HK-2 (cell line): Measurements from ENCODE around the gene LYPD4.
A peak's percentile ranks its signal among the peaks of the same experiment; 100 is the strongest.

Experiments used
- DNase-seq: peaks from one replicate; pipeline ENCODE4 v3.0.0-alpha.2; 2018; ENCODE audit not compliant: unreplicated experiment

Gene LYPD4

DNA sequence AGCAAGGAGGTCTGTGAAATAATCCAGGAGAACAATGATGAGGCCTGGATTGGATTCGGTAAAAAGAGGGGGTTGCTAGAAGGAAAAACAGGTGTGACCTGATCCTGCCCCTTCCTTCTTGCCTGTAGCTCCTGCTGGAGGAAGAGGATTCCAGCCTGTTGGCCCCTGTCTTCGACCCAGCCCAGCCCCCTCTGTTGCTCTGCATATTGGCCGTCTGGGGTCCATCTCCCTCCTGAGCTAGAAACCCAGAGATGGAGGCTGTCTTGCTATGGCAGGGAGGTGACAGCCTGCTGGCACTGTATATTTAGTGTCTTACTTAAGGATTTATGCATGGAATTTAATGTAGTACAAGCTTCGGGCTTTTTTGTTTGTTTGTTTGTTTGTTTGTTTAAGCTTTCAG, 7.0 kb upstream of the LYPD4 start:
- DNase-seq, result no peak

DNA sequence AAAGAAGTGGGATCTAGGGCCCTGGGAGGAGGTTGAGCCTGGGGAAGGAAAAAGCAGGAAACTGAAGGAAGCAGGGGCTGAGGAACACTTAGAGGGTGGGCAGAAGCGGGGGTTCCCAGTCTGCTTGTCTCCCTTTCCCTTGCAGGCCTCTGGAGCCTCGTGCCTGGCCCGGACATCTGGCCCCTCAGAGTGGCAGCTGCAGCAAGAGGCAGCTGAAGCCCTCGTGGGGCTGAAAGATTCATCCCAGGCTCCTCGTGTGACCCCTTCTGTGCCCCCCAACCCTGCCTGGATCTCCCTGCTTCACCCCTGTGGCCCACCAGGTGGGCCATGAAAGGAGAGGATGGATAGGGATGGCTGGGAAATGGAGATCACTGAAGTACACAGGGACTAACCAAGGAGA, 5.9 kb upstream of the LYPD4 start:
- DNase-seq, result no peak

DNA sequence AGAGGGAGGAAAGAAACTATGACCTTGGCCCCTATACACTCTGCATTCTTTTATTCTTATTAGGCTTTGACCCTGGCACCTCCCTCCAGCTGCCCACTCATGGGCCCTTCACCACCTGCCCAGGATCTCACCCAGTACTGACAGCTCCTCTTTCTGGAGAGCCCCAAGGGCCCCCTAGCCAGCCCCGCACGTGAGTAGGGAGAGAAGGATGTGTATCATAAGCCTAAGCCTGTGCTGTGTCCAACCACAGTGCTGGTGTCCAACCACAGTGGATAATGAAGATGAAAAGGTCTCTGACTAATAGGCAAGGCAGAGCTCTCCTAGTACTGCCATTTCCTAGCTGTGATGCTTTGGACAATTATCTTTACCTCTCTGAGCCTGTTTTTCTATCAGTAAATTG, 4.6 kb upstream of the LYPD4 start:
- no peak for DNase-seq

DNA sequence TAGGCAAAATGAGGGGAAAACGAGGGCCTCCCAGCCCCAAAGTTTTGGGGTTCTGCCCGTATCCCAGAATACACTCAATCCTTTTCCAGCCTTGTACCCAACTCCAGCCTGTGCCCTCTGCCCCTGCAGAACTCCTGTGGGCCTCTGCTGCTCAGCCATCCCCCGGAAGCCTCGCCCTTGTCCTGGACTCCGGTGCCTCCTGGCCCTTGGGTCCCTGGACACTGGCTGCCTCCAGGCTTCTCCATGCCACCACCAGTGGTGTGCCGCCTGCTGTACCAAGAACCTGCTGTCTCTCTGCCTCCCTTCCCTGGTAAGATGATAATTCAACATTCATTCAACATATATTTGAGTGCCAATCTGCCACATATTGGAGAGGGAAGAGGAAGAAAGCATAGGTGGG, 4.2 kb upstream of the LYPD4 start:
- no peak for DNase-seq

- DNase-seq, result no peak
These were observed 3.0 kb upstream of the LYPD4 start for GRCh38 chr19:41847351-41848105.

DNA sequence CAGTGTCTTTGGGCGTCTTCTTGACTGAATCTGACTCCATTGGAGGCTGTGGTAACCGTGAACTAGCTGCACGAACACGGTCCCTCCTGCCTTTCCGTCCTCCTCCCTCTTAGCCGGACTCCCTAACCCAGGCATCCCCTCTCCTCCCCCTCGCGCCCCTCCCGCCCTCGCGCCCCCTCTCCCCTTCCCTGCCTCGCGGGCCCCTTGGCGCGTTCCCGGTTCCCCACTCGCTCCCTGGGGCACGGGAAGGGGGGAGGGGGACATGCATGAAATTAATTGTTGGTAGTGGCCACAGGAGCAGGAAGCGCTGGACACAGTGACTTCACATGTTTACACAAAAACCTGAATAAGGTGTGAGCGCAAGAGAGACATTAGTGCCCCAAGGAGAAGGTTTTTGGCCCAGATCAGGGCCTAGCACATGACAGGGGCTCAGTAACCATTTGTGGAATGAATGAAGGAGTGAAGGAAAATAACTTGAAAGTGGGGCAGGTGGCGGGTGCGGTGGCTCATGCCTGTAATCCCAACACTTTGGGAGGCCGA, 638 bp upstream of the LYPD4 start:
- DNase-seq, result no peak

GRCh38 chr19:41845001-41845050, 343 bp upstream of the LYPD4 start, which contains the start of gene DMRTC2:
DMRTC2 (plus strand) TSS chr19:41845042; CDS start chr19:41847429, 2,387 bp downstream.
- DNase-seq, result no peak

DNA sequence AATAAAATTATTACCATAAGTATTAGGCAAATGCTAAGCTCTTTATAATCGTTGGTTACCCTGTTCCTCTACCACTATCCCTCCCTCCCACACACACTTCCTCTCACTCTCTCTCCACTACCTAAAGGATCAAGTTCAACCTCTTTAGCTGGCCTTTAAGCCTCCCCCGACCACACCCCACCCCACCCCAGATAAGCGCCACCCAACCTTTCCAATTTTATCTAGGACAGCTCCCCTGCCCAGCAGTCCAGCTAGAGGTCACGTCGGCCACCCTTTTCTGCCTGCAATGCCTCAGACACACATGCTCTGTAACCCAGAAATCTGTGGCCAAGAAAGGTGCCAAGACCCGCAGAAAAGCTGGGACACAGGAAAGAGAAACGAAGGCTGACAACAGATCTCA, 1.1 kb downstream of the LYPD4 start:
- DNase-seq, result no peak

- DNase-seq, result no peak
These were observed 5.3 kb downstream of the LYPD4 start for GRCh38 chr19:41839211-41839610.

DNA sequence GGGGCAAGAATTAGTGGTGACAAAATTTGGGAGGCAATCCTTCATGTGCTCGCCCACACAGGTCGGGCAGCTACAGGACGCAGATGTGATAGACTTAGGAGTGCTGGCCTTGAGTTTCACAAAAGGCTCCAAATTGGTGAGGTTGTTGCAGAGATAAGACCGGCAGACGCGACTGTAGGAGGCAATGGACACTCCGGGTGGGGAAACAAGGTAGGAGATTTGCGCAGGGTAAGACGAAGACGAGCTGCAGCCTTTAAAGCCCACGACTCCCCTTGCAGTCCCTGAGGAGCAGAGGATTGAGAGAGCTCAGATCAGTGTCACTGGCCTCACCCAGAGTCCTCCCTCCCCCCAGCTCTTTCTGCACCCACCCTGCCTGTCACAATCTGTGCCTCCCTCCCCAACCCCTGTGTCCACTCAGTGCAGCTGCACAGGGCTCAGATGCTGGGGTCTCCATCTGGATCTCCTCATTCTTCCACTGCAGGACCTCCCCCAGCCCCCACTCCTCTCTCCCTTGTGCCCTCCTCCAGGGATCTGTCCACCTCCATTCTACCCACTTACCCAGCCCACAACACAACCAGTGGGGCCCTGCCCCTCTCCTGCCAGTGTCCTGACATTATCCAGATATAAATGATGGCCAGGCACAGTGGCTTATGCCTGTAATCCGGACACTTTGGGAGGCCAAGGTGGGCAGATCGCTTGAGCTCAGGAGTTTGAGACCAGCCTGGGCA, 6.3 kb downstream of the LYPD4 start:
- DNase-seq, result no peak

GRCh38 chr19:41821003-41821735, 23.3 kb downstream of the LYPD4 start:
- peak; percentile 16 for DNase-seq

GRCh38 chr19:41816761-41817160, 27.7 kb downstream of the LYPD4 start:
- no peak for DNase-seq

DNA sequence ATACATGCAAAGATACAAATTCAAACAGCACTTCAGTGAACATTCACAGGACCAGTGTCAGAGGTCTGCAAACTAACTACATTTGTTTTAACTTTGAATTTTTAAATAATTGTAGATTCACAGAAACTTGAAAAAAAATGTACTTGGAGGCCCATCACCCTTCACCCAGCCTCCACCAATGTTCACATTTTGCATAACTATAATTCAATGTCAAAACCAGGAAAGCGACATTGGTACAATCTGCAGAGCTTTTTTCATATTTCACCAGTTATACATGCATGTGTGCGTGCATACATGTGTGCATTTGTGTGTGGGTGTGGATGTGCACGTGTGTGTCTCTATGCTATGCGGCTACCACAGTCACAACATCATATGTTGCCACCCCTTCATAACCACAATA, 29.2 kb downstream of the LYPD4 start:
- no peak for DNase-seq

- DNase-seq, result no peak
These were observed 30.6 kb downstream of the LYPD4 start for GRCh38 chr19:41813911-41814310.

DNA sequence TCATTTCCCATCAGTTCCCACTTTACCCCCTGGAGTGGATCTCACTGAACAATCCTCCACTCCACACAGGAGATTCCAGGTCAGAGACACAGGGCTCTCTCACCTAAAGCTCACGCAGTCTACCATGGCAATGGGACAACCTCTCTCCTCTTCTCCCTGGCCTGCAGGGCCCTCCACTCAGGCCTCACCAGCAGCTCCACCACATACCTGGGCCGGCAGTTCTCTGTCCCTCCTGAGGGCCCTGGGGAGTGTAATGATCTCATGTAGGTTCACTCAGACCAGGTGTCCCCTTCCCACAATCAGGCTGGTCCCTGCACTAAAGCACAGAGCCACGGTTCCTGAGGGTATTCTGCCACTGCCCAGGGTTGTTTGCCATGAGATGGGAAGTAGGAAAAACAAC, 32.5 kb downstream of the LYPD4 start:
- DNase-seq, result no peak

DNA sequence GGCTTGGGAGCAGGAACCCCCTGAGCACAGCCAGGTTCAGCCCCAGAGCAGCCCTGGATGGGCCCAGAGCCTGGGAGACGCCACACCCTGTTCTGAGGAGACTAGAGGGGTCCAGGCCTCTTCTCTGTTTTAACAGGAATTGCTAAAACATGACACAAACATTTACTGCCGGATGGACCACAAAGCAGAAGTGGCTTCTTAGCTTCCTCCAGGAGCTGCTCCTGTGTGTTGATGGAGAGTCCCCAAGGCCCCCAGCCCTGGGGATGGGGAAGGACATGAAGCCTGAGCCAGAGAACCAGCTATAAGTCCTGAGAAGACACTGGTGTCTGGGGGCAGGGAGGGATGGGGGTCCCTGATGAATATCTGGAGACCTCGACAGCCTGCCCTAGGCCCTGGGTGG, 33.4 kb downstream of the LYPD4 start:
- no peak for DNase-seq

DNA sequence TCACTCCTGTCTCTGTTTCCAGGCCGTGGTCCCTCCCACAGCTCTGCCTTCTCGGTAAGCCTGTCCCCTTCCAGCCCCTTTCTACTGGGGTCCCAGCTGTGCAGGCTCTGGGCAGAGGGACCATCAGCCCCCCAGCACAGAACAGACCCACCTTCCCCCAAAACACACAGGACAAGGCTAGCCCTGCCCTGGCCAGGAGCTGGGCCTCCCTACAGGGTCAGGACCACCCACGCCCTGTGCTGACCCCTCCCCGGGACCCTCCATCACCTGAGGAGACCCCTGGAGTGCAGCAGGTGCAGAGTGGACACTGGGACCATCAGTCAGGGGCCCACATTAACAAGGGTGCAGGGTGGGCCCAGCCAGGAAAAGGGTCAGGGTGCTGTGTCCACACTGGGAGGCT, 34.2 kb downstream of the LYPD4 start:
- no peak for DNase-seq

- DNase-seq, result no peak
These were observed 35.6 kb downstream of the LYPD4 start for GRCh38 chr19:41808663-41809566.

GRCh38 chr19:41807176-41807575, 37.3 kb downstream of the LYPD4 start:
- no peak for DNase-seq

- no peak for DNase-seq
These were observed 40.1 kb downstream of the LYPD4 start for GRCh38 chr19:41804336-41804735.

- DNase-seq, result no peak
These were observed 41.7 kb downstream of the LYPD4 start for GRCh38 chr19:41802770-41803169.

GRCh38 chr19:41801792-41802211, 42.7 kb downstream of the LYPD4 start:
- DNase-seq, result no peak
